PC-9 (cell line): ENCODE measurements around the gene TRMT2A. TPM values are rescaled to one million over a fixed set of nuclear protein-coding genes. Genes with fewer than 3 reads are reported as not detected.

Experiments
- BruUV-seq: library from RNA; stranded (reverse); fragments of 400-500 nt; replicated peaks from 2 replicates; lab custom pipeline; 2021; lab: Mats Ljungman, UMichigan
- CTCF ChIA-PET: fragments of 300-600 bp; sonication (Branson Sonifier 250); formaldehyde crosslinking; loops from one replicate; lab custom pipeline; 2022; ENCODE audit warnings: antibody characterized with exemption; lab: Charles Lee
- POLR2A ChIA-PET: fragments of 300-600 bp; sonication (Branson Sonifier 250); formaldehyde crosslinking; loops from one replicate; lab custom pipeline; 2022; ENCODE audit warnings: antibody characterized with exemption; ENCODE audit not compliant: unreplicated experiment; lab: Charles Lee
- DNase-seq, 2 experiments: peaks; one replicate each; pipeline versions ENCODE4 v3.0.0 to v3.0.0-alpha.2; 2015 to 2022; ENCODE audit warnings: mixed read lengths in 1 of 2
- H2AFZ ChIP-seq: fragments of 200-600 bp; sonication (generic); 2 replicates; pipeline ENCODE4 v1.8.1; 2017; ENCODE audit warnings: antibody characterized with exemption
- H3F3A ChIP-seq: fragments of 200-600 bp; sonication (generic); 2 replicates; pipeline ENCODE4 v1.8.1; 2017; ENCODE audit warnings: antibody characterized with exemption, mild to moderate bottlenecking, low read depth; ENCODE audit not compliant: insufficient read depth
- H3K27ac ChIP-seq: fragments of 200-600 bp; sonication (generic); 2 replicates; pipeline ENCODE4 v1.6.1; 2016; ENCODE audit warnings: mixed run types
- H3K27me3 ChIP-seq: fragments of 200-600 bp; sonication (generic); 2 replicates; pipeline ENCODE4 v1.6.1; 2016; ENCODE audit warnings: low read depth, mixed run types; ENCODE audit not compliant: insufficient read depth
- H3K36me3 ChIP-seq: fragments of 200-600 bp; sonication (generic); 2 replicates; pipeline ENCODE4 v1.6.1; 2016; ENCODE audit warnings: low read depth, mixed run types
- H3K4me1 ChIP-seq: fragments of 200-600 bp; sonication (generic); replicated peaks from 2 replicates; pipeline ENCODE4 v1.6.1; 2016; ENCODE audit warnings: mixed run types; ENCODE audit not compliant: insufficient read depth
- H3K4me2 ChIP-seq: fragments of 200-600 bp; sonication (generic); 2 replicates; pipeline ENCODE4 v1.6.1; 2017; ENCODE audit warnings: mixed run types
- H3K4me3 ChIP-seq: fragments of 200-600 bp; sonication (generic); 2 replicates; pipeline ENCODE4 v1.6.1; 2016; ENCODE audit warnings: mixed run types
- H3K79me2 ChIP-seq: fragments of 200-600 bp; sonication (generic); 2 replicates; pipeline ENCODE4 v1.6.1; 2017; ENCODE audit warnings: low read depth, mixed run types
- H3K9me2 ChIP-seq: fragments of 200-600 bp; sonication (generic); 2 replicates; pipeline ENCODE4 v1.8.1; 2017; ENCODE audit warnings: mild to moderate bottlenecking; ENCODE audit not compliant: insufficient read depth
- H3K9me3 ChIP-seq: fragments of 200-600 bp; sonication (generic); 2 replicates; pipeline ENCODE4 v1.8.1; 2016; ENCODE audit warnings: low read depth; ENCODE audit not compliant: insufficient read depth
- H4K20me1 ChIP-seq: fragments of 200-600 bp; sonication (generic); 2 replicates; pipeline ENCODE4 v1.8.1; 2017; ENCODE audit not compliant: insufficient read depth
- EZH2 ChIP-seq: fragments of 200-600 bp; sonication (generic); IDR thresholded peaks from 2 replicates; pipeline ENCODE4 v1.8.0; 2017; ENCODE audit warnings: antibody characterized with exemption, low read depth
- intact Hi-C: fragments of 100-400 bp; cut with micrococcal nuclease; formaldehyde crosslinking; loops from one replicate; pipeline ENCODE4 v1.10.0; 2022; ENCODE audit not compliant: unreplicated experiment
- total RNA-seq: library from RNA; stranded (reverse); gene quantifications from 2 replicates; pipeline ENCODE4 v1.2.3, GENCODE V29; 2021
- TF ChIP-seq, protein P1 (sequence below): fragments of 200-600 bp; sonication (generic); conservative IDR thresholded peaks from 2 replicates; pipeline ENCODE4 v1.6.1; 2017; ENCODE audit warnings: mixed run types, antibody characterized with exemption, mild to moderate bottlenecking, moderate library complexity

TRMT2A gene
- total RNA-seq, 1 experiment from 2014 or later, result 31.5 TPM

- H3F3A ChIP-seq, result no peaks in the 10 kb centered on the region
- no TSS peak for BruUV-seq
- ChIA-PET POLR2A (no interaction called here), CTCF (no interaction called here)
- DNase-seq, result no peak
- no peaks in the 10 kb centered on the region for H3K79me2 ChIP-seq
- no peaks in the 10 kb centered on the region for H3K9me2 ChIP-seq
- intact Hi-C loops, result loop anchor here (5.0 to 10.0 kb wide), 3 partner anchors 263 to 540 kb away; no protein-coding TSS in a partner anchor
- H3K27ac ChIP-seq, result no peak overlapping the region
- H2AFZ ChIP-seq, result no peak overlapping the region
- H3K4me1 ChIP-seq, result no peaks in the 10 kb centered on the region
- H3K9me3 ChIP-seq, result no peaks in the 10 kb centered on the region
- H4K20me1 ChIP-seq, result peaks cover 3% of the 10 kb centered on the region; the same call in 1 of the 2 replicates
- no peaks in the 10 kb centered on the region for H3K36me3 ChIP-seq
- no peak for TF ChIP-seq EZH2
- no peak overlapping the region for H3K4me2 ChIP-seq
- H3K27me3 ChIP-seq, result peaks cover 11% of the 10 kb centered on the region; the same call in 1 of the 2 replicates
- no peak overlapping the region for H3K4me3 ChIP-seq
Observed at GRCh38 chr22:20154602-20155187, 37.7 kb upstream of the TRMT2A start.

GRCh38 chr22:20153945-20154344 is 36.9 kb upstream of the TRMT2A start:
- Histone ChIP-seq H2AFZ (no peak overlapping the region), H3F3A (no peaks in the 10 kb centered on the region), H3K9me2 (no peaks in the 10 kb centered on the region), H4K20me1 (peaks cover 3% of the 10 kb centered on the region; the same call in 1 of the 2 replicates), H3K27me3 (peaks cover 5% of the 10 kb centered on the region; the same call in 1 of the 2 replicates), H3K9me3 (no peaks in the 10 kb centered on the region), H3K27ac (no peak overlapping the region), H3K79me2 (no peaks in the 10 kb centered on the region), H3K4me2 (no peak overlapping the region), H3K4me1 (no peaks in the 10 kb centered on the region), H3K4me3 (no peak overlapping the region), H3K36me3 (no peaks in the 10 kb centered on the region)
- no peak for DNase-seq
- TF ChIP-seq EZH2, result no peak
- TF ChIP-seq, protein P1, sequence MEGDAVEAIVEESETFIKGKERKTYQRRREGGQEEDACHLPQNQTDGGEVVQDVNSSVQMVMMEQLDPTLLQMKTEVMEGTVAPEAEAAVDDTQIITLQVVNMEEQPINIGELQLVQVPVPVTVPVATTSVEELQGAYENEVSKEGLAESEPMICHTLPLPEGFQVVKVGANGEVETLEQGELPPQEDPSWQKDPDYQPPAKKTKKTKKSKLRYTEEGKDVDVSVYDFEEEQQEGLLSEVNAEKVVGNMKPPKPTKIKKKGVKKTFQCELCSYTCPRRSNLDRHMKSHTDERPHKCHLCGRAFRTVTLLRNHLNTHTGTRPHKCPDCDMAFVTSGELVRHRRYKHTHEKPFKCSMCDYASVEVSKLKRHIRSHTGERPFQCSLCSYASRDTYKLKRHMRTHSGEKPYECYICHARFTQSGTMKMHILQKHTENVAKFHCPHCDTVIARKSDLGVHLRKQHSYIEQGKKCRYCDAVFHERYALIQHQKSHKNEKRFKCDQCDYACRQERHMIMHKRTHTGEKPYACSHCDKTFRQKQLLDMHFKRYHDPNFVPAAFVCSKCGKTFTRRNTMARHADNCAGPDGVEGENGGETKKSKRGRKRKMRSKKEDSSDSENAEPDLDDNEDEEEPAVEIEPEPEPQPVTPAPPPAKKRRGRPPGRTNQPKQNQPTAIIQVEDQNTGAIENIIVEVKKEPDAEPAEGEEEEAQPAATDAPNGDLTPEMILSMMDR, result no peak
- no TSS peak for BruUV-seq
- ChIA-PET CTCF (no interaction called here), POLR2A (no interaction called here)
- intact Hi-C loops, result loop anchor here (10.0 kb wide), 2 partner anchors 301 to 541 kb away; no protein-coding TSS in a partner anchor

DNA sequence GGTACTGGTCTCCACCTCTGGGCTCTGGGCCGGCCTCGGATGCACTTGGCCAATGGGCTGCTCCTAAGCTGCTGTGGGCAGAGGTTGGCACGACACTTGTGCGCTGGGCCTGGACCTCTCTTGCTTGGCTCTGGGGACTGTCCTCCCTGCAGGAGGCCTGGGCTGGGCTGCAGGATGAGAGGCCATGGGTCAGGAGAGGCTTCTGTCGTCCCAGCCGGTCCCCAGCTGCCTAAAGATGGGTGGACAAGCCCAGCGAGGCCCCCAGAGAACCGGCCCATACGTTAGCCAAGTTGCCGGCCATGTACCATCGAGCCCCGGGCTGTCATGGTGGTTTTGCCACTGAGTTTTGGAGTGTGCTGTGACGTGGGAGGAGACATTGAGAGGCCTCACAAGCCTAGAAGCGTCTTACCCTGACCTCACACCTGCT is 35.5 kb upstream of the TRMT2A start:
- Histone ChIP-seq H3K4me3 (no peak overlapping the region), H4K20me1 (peaks cover 3% of the 10 kb centered on the region; the same call in 1 of the 2 replicates), H3K79me2 (no peaks in the 10 kb centered on the region), H2AFZ (no peak overlapping the region), H3K9me2 (no peaks in the 10 kb centered on the region), H3K27me3 (no peaks in the 10 kb centered on the region), H3F3A (no peaks in the 10 kb centered on the region), H3K4me2 (no peak overlapping the region), H3K27ac (no peak overlapping the region), H3K36me3 (no peaks in the 10 kb centered on the region), H3K4me1 (no peaks in the 10 kb centered on the region), H3K9me3 (no peaks in the 10 kb centered on the region)
- POLR2A ChIA-PET, result no interaction called here
- intact Hi-C loops, result loop anchor here (10.0 kb wide), 2 partner anchors 302 to 542 kb away; no protein-coding TSS in a partner anchor
- BruUV-seq, result no TSS peak
- DNase-seq, result no peak
- CTCF ChIA-PET, result no interaction called here
- TF ChIP-seq, protein P1, result no peak
- TF ChIP-seq EZH2, result no peak
